IPS DF 4.7 (cell line): ENCODE results near the gene ZNF768.
"Not testable (repeated sequence)": the region's sequence is repeated elsewhere in the genome, so short reads cannot be mapped to it uniquely, and the experiment has no call there.

Experiments
- DNase-seq: peaks from one replicate; pipeline ENCODE4 v3.0.0-alpha.2; 2013; ENCODE audit warnings: low spot score; ENCODE audit errors: extremely low read depth

The ZNF768 gene

DNA sequence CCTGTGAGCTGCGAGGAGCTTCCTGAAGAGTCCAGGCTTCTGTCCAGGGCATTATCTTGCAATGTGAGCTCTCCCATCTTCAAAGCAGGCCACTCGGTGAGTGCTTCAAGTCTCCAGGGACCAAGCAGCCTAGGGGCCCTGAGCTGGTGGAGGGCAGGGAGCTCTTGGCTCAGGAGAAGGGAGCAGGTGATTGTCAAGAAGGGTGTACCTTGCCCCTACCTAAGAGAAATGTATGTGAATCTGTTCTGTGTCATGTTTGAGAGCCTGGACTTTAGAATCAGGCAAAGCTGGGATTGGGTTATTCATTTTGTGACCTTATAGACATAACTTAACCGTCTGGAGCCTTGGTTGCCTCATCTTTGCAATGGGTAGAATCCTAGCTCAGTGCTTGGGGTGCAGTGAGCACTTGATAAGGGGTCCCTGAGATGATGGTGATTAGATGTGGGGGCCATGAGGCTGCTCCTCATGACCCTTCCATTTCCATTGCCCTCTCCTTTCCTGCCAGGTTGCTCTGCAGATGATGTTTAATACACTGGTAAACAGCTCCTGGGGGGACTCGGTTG is 15.9 kb downstream of the ZNF768 start:
- no peak for DNase-seq

- DNase-seq = no peak
Measured at GRCh38 chr16:30509081-30509765, 17.1 kb downstream of the ZNF768 start.

DNA sequence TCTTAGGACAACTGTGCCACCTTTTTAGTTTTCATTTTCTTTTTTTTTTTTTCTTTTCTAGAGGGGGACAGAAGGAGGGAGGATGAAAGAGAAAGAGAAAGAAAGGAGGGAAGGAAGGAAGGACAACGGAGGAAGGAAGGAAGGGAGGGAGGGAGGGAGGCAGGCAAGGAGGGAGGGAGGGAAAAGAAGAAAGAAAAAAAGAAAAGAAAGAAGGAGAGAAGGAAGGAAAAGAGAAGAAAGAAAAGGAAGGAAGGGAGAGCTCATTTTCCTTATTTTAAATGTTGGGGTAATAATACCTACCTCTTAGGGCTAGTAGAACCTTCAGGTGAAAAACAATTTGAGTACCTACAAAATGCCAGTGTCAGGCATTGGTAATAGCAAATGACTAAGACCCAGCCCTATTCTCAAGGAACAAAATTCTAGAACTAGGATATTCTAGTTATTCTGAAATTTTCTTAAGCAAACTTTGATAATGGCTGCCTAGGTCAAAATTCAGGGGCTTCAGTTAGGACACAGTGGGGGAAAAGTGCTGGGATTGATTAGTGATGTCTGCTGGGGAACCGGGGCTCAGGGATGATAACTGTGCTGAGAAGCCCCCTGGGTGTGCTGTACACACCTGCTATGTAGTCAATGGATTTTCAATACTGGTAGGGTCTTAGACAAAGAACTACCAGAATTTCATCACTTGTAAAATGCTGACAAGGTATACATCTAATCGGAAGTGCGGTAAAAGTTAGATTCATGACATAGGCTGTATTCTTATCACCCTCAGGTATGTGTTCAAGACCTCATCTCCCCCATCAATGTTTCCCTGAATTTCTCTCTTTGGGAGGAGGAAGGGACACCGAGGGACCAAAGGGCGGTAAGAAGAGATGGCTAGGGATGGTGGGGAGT is 22.7 kb downstream of the ZNF768 start:
- no peak for DNase-seq

DNA sequence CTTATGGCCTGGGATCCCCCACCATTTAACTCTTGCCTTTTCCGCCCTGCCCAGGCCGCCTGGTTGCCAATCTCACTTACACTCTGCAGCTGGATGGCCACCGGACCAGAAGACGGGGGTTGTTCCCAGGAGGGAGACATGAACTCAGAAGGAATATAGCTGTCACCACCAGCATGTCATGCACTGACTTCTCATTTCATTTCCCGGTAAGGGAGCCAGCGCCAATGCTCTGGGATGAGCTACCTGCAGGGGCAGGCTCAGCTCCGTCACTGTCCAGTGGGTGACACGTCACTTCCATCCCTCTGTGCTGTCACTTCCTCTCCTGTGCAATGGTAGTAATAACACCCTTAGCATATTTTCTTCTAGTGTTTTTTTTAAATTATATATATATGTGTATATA is 27.1 kb downstream of the ZNF768 start:
- no peak for DNase-seq

DNA sequence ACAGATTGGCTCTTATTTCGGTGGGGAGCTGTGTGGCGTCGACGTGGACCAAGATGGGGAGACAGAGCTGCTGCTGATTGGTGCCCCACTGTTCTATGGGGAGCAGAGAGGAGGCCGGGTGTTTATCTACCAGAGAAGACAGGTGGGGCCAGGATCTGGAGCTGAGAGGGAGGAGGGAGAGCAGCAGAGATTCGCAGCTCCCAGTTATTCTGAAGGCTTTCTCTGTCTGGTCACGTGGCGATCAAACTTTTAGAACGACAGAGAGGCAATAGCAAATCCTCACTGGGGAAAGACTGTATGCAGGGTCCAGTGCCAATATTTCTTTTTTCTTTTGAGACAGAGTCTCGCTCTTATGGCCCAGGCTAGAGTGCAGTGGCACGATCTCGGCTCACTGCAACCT is 31.7 kb downstream of the ZNF768 start:
- no peak for DNase-seq

GRCh38 chr16:30493941-30494488 is 32.4 kb downstream of the ZNF768 start:
- DNase-seq = no peak

DNA sequence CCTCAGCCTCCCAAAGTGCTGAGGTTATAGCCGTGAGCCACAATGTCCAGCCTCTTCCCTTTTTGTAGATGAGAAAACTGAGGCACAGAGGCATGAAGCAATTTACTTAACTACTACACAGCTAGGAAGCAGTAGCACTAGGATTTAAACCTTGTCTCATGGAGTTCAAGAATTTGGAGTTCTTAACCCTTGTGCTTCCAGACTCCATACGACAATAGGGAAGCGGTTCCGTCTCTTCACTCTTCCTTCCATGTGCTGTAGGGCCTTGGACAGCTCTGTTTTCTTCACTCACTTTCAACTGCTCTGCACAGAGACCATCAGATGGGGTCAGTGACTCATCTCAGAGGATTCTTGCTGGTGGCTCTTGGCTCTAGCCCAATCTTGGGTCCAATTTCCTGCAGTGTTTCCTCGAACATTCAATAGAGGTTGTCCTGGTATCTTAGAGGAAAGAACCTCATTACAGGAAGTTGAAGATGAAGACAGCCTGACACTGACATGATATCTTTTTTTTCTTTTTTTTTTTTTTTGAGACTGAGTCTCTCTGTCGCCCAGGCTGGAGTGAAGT is 34.5 kb downstream of the ZNF768 start:
- DNase-seq = no peak

DNA sequence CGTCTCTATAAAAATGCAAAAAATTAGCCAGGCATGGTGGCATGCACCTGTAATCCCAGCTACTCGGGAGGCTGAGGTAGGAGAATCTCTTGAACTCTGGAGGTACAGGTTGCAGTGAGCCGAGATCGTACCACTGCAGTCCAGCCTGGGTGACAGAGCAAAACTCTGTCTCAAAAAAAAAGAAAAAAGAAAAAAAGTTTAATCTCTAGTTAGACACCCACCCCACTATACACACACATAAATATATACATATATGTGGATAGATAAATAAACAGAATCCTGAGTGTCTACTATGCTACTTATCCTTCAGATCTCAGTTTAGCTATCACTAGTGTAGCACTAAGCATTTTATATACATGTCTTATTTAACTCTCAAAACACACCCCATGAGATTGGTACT is 35.1 kb downstream of the ZNF768 start:
- no peak for DNase-seq

GRCh38 chr16:30490210-30490609 is 36.2 kb downstream of the ZNF768 start:
- DNase-seq = no peak

- DNase-seq = no peak
Measured at GRCh38 chr16:30488764-30489605, 37.4 kb downstream of the ZNF768 start.

DNA sequence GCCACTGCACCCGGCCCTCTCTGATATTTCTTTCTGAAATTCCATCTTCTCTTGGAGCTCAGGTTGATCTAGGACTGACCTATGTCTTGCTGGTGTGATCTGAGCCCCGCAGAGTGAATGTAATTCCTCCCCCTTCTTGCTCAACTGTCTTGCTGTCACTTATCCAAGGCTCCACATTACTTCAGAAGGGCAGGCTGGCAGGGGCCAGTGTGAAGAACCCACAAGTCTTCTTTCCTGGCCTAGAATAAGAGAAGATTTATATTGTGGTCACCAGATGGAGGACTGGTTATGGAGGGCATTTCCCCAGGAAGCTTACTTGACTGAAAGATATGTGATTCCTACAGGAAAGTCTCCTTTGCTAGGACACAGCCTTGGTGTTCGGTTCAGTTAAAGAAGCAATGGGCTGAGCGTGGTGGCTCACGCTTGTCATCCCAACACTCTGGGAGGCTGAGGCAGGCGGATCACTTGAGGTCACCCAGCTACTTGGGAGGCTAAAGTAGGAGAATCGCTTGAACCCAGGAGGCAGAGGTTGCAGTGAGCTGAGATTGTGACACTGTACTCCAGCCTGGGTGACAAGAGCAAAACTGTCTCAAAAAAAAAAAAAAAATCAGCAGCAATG is 40.4 kb downstream of the ZNF768 start:
- no peak for DNase-seq

DNA sequence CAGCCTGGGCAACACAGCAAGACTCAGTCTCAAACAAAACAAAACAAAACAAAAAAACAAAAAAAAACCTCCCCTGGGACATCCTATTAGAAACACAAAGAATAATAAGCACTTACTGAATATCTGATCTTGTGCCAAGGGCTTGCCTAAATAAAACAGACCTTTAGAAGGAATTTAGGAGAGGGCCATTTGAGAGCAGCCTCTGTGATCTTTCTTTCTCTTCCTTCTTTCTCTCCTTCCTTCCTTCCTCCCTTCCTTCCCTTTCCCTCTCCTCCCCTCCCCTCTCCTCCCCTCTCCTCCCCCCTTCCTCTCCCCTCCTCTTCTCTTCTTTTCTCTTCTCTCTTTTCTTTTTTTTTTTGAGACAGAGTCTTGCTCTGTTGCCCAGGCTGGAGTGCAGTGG is 41.5 kb downstream of the ZNF768 start:
- no peak for DNase-seq

- no peak for DNase-seq
Measured at GRCh38 chr16:30482366-30482765, 44.0 kb downstream of the ZNF768 start.

GRCh38 chr16:30481381-30481780 is 45.0 kb downstream of the ZNF768 start:
- DNase-seq = no peak

- no peak for DNase-seq
Measured at GRCh38 chr16:30478766-30479478, 47.4 kb downstream of the ZNF768 start.

- not testable (repeated sequence) for DNase-seq
Measured at GRCh38 chr16:30477773-30478172, 48.6 kb downstream of the ZNF768 start.

- no peak for DNase-seq
Measured at GRCh38 chr16:30476991-30477390, 49.4 kb downstream of the ZNF768 start.

GRCh38 chr16:30474684-30475083 is 51.7 kb downstream of the ZNF768 start:
- no peak for DNase-seq

DNA sequence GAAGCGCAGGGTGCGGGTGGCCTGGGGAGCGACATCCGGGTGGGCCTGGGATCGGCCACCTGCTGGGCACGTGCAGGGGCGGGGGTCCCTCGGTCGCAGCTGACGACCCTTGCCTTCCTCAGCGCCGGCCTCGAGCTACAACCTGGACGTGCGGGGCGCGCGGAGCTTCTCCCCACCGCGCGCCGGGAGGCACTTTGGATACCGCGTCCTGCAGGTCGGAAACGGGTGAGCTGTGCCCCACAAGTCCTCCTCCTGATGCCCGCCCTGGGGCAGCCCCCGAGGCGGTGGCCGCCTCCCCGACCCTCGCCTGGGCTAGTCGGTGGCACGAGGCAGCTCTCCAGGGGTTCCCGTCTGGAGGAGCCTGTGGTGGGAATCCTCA is 52.3 kb downstream of the ZNF768 start:
- DNase-seq = no peak
